GM19438 (cell line): ENCODE results near the gene GABARAP.
A peak's percentile ranks its signal among the peaks of the same experiment; 100 is the strongest.

ENCODE experiments used
- ATAC-seq: cut with Tn5 transposase; IDR thresholded peaks from one replicate; pipeline ENCODE4 v1.9.1; 2021; ENCODE audit warnings: low read depth; ENCODE audit not compliant: unreplicated experiment

The GABARAP gene

DNA sequence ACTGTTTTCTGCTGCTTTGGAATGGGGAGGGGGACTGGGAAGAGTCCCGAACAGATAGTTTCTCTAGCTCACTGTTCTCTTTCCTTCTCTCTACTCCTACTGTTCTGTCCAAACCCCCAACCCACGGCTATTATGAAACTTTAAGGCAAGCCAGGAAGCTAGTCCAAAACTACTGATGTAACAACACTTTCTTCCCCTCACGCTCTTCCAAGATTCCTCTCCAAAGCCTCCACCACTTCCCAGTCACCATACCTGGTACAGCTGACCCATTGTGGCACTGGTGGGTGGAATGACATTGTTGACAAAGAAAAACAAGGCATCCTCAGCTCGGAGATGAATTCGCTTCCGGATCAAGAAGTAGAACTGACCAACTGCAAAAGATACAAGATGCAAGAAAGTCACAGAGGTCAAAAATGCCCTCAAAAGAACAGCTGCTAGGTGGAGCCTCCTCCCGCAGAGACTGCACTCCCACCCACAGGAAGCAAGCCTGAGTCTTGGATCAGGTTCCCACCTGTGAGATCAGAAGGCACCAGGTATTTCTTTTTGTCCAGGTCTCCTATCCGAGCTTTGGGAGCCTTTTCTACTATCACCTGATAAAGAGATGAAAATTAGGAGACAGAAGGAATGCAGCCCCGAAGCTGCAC lies 1.0 kb downstream of the GABARAP start:
- ATAC-seq: no peak

DNA sequence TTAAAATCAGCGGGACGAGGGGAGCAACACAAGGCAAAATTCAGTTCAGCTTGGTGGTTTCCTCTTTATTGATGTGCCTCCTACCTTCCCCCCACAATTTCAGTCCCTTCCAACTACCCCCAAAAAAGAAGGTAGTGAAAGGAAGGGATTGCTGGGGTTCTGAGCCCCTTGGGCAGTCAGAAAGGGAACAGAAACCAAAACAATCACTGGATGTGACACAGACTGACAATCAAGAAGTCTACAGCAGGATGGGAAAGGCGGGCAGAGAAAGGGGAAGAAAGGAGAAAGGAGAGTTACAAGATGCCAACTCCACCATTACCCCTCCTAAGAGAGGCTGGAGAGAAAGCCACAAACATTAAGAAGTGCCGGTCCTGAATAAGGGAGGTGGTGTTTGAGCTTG lies 1.9 kb downstream of the GABARAP start:
- no peak for ATAC-seq

DNA sequence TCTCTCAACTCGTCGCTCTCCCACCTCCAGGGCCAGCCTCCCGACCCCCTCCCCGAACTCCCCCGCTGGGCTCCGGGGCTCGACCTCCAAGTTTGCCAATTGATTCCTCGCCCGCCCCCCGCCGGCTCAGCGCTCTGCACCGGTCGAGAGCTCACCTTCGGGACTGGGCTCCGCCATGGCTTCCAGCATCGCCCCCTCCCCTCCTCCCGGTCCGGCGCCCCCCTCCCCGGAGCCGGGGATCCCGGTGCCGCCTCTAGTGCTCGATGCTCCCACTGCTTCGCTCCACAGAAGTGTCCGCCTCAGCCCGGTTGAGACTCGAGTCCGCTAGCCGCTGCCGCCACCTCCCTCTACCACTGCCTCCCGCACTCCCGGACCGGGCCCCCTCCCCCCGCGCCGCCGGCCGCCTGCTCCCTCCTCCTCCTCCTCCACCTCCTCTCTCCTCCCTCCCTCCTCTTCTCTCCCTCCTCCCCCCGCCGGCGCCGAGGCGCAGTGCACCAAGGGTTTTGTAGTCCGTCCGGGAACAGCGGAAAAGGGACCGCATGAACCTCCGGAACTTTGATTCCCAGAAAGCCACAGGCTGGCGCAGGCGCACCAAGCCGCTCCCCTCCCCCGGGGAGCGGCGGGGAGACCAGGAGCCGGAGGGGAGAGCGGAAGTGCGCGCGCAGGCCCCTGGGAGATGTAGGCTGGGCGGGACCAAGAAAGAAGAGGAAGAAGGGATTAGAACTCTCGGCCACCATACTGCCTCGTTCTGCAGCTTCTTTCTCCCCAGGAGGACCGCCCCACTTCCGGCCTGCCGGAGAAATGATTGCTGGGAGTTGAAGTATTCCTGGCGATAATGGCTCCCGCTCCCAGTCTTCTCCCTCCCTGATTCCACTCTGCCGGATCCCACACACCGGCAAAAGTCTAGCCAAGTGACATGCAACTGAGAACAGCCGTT lies 2.9 kb downstream of the GABARAP start, which contains the start of gene PHF23:
PHF23 (minus strand) TSS at position 367 of the 937 bp plus-strand sequence; CDS start at position 189, 178 bp downstream.
- ATAC-seq: peak; percentile 45

DNA sequence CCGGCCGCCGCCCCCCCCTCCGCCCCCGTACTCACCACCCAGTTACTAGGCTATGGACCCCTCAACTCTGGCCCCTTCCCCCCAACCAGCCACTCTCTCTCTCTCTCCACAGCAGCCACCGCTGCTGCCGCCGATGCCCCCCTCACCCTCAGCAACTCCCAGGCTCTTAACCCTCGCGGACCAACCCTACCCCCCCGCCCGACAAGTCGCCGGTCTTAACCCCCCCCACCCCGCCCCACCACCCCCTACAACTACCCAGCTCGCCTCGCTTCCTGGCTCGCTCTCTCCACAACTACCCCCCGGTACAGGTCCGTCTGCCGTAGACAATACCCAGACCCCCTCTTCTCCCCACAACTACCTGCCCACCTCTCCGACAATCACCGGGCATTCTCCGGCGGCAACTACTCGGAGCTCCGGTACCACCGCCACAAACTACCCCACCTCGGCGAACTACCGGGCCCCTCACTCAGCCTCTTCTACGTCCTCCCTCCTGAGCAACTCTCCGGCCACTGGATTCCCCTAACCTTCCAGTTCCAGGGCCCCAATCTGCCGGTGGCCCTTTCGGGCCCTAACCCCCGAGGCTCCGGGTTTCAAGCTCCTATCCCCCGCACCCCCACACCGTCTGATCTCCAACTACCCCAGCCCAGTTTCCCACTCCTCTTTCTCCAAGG lies 3.7 kb downstream of the GABARAP start:
- no peak for ATAC-seq

DNA sequence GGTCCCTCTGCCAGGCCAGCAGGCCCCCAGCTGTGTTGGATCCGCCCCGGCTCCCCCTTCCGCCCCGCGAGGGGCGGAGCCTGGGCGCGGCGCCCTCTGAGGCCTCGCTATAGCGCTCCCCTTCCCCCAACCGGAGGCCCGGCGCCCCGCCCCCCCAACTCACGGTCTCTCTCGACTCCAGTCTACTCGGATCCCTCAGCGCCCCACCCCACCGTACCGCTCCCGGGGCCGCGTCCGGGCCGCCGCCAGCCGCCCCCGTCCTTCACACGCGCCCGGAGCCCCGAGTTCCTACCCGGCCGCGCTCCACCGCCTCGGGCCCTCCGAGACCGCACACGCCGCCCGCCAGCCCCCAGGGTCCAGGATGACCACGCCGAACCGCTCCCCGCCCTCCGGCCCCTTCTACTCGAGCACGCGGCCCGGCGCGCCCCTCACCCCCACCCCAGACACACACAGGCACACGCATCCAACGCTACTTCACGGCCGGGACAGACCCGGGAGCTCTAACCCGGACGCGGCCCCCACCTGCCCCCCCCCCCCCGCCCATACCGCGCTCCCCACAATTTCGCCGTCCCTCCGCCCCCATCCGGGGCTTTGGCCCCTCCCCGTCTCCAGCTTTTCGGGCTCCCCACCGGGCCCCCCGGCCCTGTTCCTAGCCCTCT lies 4.4 kb downstream of the GABARAP start:
- no peak for ATAC-seq

DNA sequence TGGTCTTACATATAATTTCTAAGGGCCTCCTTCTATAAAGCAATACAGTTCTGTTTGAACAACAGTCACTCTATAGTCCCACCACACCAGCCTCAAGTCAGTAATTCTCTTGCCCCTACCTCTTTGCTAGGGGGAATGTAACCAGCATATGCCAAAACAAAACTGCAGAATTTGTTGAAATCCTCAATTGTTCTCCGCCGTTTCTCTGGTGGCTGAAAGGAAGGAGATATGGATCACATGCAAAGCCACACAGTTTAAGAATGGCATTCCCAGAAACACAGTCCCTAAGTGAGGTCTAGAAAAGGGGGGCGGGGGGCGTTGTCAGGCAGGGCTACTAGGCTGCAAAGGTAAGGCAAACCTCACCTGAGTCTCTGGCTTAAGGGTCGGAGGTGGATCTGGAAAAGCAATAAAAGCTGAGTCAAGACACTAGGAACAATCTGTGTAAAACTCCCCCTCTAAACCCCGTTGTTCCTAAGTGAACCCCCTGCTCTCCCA lies 4.9 kb downstream of the GABARAP start:
- no peak for ATAC-seq

DNA sequence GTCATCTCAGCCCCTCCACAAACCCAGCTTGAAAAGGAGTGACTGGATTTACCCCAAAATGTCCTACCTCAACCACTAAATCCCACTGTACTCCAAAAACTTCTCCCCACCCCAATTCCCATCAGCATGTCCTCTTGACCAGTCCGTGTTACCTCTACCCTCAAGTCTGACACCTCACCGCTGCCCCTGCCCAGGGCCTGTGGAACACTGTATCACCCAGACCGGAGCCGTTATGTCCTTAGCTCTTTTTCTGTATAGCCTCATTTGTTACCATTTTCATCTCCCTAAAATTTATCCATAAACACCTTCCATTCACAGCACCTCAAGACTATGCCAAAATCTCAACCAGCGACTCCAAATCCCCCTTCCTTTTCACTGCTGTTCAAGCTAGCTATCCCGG lies 5.4 kb downstream of the GABARAP start:
- ATAC-seq: no peak

DNA sequence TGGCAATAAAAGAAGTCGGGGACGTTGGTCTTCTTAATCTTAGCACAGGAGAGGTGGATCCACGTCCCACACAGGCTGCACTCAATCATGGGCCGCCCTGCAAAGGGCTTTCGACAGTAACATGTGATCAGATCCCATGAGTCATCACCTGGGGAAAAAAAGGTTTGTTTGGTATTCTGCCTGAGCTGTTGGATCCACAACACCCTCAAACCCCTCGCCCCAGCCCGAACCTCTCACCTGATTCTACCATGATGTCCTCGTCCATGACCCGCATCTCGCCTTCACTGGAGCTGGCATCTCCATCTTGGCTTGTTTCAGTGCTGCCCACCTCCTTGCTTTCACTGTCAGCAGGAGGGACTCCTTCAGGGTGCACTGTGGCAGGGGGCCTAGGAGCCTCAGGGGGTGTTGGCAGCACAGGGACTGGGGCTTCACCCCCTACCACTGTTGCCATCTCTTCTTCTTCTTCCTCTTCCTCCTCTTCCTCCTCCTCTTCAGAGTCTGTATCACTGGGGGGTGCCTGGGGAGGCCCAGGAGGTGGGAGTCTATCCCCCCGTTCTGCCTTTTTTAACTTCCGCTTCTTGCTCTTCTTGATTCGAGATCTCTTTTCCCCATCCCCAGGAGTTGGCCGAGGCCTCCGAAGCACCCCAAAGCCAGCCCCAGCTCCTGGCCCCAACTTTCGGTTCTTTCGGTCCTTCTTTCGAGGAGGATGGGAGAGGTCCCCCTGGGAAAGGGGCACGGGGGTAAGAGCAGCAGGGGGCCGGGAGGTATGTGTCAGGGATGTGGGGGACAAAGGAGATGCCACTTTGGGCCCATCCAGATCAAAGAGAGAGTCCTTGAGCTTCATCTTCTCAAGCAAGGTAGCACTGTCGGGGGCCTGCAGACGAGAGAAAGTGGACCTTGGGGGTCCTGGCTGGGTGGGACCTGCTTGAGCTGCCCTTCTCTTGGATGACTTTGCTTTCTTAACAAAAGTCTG lies 6.3 kb downstream of the GABARAP start:
- ATAC-seq: no peak

DNA sequence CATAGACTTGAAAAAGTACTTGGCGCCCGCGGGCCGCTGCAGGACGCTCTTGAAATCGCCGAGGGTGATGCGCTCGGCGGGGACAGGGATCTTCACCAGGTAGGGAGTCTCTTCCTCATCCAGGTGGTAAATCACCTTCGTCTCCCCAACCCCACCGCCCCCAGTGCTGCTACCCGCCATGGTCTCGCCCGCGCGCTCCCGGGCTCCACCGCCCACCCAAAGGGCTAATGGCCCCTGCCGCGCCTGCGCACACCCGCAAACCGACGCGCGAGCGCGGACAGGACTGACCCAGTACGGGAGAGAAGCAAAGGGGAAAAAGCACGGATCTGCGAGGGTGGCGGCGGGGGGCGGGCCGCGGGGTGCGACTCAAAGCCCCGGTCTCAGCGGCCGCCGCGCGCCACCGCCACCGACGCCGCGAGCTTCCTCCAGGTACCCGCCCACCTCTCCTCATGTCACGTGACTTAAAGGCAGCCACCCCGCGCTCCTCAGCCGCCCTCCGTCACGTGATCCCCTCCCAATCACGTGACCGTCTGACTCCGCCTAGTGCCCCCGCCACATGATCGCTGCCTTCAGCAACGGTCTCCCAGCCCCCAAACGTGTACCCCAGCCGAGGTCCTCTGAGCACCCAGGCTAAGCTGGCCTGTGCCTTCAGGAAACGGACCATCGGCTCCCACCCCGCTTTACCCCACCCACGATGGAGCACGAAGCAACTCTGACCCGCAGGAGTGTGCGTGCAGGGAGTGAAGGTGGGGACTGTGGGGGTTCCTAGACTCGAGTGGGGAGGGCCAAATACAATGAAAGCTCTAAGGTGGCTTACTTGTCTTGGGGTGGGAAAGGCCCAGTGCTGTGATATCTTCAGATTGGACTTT lies 7.9 kb downstream of the GABARAP start, which contains the start of gene DVL2:
DVL2 (minus strand) TSS at position 435 of the 869 bp plus-strand sequence; CDS start at position 180, 255 bp downstream.
- ATAC-seq: peak; percentile 53

DNA sequence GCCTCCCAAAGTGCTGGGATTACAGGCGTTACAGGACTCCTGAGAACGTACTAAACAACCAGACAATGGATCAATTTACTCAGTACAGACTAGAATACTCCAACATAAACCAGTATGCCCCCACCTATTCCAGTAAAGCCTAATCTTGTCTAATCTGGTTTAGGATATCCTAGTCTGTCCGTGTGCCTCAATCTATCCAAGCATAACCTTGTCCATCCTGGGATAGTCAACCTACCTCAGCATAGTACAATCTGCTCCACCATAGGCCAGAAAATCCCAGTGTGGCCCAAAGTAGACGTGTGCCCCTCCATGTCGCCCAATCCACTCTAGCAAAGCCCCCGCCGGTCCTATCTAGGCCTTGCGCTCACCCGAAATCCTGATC lies 8.6 kb downstream of the GABARAP start:
- no peak for ATAC-seq

DNA sequence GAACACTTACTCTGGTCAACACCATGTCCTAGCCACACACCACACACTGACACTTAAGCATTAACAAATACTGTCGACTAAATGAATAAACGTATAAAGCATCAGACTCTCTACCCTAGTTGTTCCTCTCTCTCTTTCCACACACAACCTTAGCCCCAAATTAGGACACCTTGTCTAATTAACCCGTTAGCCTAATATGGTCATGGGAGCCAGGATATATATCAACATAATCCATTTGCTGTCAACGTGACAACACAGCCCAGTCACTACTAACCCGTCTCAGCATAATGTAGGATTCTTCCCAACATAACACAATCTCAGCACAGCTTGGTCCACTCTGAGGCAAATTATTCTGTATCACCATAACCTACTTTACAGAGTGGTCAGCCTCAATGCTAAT lies 10.1 kb downstream of the GABARAP start:
- no peak for ATAC-seq

DNA sequence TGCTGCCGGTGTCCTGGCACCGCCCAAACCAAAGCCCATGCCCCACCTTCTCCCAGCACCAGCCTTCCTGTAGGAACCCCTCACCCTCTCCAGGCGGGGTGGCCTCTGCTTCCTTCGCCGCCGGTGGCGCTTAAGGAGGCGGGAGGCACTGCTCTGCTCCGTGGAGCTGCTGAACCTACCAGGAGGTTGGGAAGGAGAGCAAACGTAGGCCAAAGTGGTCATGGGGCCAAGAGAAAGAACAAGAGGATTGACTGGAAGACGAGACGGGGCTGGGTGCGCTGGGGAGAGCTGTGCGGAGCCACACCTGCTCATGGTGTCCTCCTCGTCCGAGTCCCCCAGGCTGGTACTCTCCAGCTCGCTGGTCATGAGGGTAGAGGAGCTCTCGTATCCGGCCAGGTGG lies 12.7 kb downstream of the GABARAP start:
- ATAC-seq: no peak

DNA sequence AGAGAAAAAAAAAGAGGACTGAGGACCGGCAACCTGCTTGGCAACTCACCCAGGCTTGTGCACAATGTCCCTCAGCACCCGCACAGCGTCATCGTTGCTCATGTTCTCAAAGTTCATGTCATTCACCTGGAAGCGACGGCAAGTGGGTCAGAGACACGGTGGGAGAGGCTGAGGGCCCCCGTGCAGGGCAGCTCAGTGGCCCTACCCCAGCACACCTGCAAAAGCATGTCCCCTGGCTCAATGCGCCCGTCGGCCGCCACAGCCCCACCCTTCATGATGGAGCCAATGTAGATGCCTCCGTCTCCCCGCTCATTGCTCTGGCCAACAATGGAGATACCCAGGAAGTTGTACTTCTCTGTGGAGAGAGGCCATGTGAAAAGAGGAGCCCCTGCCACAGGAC lies 13.3 kb downstream of the GABARAP start:
- no peak for ATAC-seq

DNA sequence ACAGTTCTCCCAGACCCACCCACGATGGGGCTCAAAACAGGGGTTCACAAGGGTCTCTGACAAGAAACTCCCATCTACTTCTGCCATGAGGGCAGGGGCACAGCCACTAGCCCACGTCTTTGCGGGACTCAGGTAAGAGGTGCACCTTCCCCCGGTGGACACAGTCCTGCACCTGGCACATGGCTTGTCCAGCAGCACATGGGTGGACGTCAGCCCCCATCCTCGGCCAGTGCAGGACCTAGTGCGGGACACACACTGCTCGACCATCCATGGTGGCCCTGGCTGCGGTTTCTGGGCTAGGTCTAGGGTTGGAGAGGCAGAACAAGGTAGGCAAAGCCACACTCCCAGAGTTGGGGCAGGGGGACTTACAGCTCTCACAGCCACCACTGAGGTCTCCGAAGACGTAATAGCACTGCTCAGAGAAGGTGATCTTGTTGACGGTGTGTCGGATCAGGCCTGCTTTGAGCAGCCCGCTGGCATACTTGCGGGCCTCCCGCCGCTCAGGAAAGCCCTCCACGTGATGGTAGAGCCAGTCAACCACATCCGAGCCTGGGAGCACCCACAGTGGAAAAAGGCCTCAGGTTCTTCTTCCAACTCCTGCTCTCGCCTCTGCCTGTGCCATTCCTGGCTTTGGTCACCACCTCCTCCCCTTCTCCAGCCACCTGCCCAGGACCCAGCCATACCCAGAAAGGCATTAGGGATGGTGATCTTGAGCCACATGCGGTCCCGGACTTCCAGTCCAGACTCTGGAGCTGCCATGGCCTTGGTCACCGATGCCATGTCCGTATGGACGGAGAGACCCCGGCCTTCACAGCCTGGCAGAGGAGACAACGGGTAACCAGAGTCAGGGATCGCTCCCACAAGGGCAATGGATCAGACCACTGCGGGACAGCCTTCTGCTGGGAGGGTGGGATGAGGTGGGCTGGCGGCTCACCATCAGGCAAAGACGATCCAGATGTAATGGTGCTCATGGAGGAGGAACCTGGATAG lies 15.2 kb downstream of the GABARAP start:
- ATAC-seq: no peak

DNA sequence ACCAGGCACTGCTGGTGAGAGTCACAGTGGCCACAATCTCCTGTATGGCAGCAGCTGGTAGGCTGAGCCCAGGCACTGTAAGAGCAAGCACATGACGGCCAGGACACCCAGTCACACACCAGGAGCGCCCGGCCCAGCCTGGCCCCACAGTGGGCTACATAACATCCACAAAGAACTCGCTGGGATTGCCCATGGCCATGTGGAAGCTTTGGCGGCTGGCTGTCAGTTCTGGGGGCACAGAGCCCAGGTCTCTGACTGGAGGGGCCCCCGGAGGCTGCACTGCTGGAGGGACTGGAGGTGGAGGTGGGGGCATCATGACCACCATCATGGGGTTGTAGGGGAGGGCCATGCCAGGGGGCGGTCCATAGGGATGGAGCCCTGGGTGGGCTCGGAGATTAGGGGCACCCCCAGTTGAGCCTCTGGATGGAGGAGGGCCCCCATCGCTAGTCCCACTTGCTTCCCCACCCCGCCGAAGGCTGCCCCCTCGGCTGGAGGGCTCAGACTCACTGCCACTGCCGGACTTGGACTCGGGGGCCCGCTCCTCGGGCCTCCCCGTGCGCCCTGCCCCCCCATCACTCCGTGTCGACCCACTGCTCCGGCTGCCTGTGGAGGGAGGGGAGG lies 16.4 kb downstream of the GABARAP start:
- ATAC-seq: no peak

DNA sequence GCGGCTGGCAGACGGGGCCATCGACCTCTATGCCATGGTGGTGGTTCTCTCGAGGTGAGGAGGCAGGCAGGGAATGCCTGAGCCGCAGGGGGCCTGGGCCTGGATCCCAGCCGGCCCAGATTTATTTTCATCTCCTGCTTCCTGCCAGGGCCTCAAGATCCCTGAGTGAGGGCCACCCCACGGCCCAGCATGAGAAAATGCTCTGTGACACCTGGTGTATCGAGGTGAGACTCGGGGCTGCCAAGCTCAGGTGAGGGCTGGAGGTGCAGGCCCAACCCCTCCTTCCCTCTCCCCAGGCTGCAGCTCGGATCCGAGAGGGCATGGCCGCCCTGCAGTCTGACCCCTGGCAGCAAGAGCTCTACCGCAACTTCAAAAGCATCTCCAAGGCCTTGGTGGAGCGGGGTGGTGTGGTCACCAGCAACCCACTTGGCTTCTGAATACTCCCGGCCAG lies 17.6 kb downstream of the GABARAP start:
- ATAC-seq: no peak

DNA sequence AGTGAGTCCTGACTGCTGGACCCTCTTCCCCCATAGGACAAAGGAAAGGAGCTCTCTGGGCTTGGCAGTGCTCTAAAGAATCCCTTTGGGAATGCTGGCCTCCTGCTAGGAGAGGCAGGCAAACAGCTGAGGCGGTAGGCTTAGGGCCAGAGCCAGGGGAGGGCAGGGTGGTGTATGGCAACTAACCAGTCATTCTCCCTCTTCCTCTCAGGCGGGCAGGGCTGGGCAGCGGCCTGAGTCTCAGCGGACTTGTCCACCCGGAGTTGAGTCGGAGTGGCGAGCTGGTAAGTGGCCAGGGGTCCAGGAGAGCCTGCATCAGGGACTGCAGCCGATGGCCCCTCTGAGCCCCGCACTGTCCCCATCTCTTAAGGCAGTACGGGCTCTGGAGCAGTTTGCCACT lies 18.1 kb downstream of the GABARAP start:
- no peak for ATAC-seq
